ENCODE measurements around the gene CIDEB. TPM values are rescaled to one million over a fixed set of nuclear protein-coding genes. Genes with fewer than 3 reads are reported as not detected.
"Not testable (repeated sequence)": the region's sequence is repeated elsewhere in the genome, so short reads cannot be mapped to it uniquely, and the experiment has no call there.

Gene CIDEB
- polyA plus RNA-seq, 1 donor from 2014 or later = not detected

GRCh38 chr14:24355009-24355408 is 47.2 kb upstream of the CIDEB start:
- H3K9me3 ChIP-seq (ENCODE audit: low read length) = no peaks in the 10 kb centered on the region
- peaks cover 11% of the 10 kb centered on the region for H3K27me3 ChIP-seq (ENCODE audit: insufficient read depth, low read depth, low read length)
- no peak overlapping the region for H3K27ac ChIP-seq (ENCODE audit: low read length)
- no peaks in the 10 kb centered on the region for H3K79me2 ChIP-seq (replicated peaks; ENCODE audit: insufficient read depth, low read length)
- no peaks in the 10 kb centered on the region for H3F3A ChIP-seq (ENCODE audit: insufficient read depth, low read length, poor library complexity, severe bottlenecking)
- H3K9ac ChIP-seq (ENCODE audit: low read length) = no peak overlapping the region
- no peak for TF ChIP-seq TAF1 (IDR thresholded peaks at IDR 0.05; ENCODE audit: low read depth)
- no peak for TF ChIP-seq SMC3 (conservative IDR thresholded peaks at IDR 0.05; ENCODE audit: poor library complexity)
- TF ChIP-seq RAD21 (conservative IDR thresholded peaks at IDR 0.05) = no peak
- TF ChIP-seq MXI1 (conservative IDR thresholded peaks at IDR 0.05; ENCODE audit: poor library complexity, severe bottlenecking) = no peak
- TF ChIP-seq POLR2AphosphoS5 (IDR thresholded peaks at IDR 0.05) = no peak
- no peak for TF ChIP-seq EP300 (conservative IDR thresholded peaks at IDR 0.05; ENCODE audit: poor library complexity, severe bottlenecking)
- TF ChIP-seq, protein P1, sequence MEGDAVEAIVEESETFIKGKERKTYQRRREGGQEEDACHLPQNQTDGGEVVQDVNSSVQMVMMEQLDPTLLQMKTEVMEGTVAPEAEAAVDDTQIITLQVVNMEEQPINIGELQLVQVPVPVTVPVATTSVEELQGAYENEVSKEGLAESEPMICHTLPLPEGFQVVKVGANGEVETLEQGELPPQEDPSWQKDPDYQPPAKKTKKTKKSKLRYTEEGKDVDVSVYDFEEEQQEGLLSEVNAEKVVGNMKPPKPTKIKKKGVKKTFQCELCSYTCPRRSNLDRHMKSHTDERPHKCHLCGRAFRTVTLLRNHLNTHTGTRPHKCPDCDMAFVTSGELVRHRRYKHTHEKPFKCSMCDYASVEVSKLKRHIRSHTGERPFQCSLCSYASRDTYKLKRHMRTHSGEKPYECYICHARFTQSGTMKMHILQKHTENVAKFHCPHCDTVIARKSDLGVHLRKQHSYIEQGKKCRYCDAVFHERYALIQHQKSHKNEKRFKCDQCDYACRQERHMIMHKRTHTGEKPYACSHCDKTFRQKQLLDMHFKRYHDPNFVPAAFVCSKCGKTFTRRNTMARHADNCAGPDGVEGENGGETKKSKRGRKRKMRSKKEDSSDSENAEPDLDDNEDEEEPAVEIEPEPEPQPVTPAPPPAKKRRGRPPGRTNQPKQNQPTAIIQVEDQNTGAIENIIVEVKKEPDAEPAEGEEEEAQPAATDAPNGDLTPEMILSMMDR (IDR thresholded peaks at IDR 0.05; ENCODE audit: poor library complexity, severe bottlenecking) = no peak
- TF ChIP-seq REST (IDR thresholded peaks at IDR 0.05; ENCODE audit: borderline replicate concordance) = no peak
- TF ChIP-seq EZH2 (IDR thresholded peaks at IDR 0.05; ENCODE audit: borderline replicate concordance, insufficient read depth, low read length, poor library complexity, severe bottlenecking) = no peak
- H2AFZ ChIP-seq (ENCODE audit: low read depth, low read length) = no peak overlapping the region
- H3K4me2 ChIP-seq (ENCODE audit: low read length) = no peak overlapping the region
- no peaks in the 10 kb centered on the region for H3K9me2 ChIP-seq (ENCODE audit: insufficient read depth, low read length)
- H3K36me3 ChIP-seq (ENCODE audit: insufficient read depth, low read length) = no peaks in the 10 kb centered on the region
- no peak overlapping the region for H3K4me3 ChIP-seq (ENCODE audit: low read length)
- no peaks in the 10 kb centered on the region for H4K20me1 ChIP-seq (ENCODE audit: insufficient read depth)

GRCh38 chr14:24354482-24354825 is 46.7 kb upstream of the CIDEB start:
- H2AFZ ChIP-seq (ENCODE audit: low read depth, low read length); H3K9ac ChIP-seq (ENCODE audit: low read length); H3F3A ChIP-seq (ENCODE audit: insufficient read depth, low read length, poor library complexity, severe bottlenecking); H3K36me3 ChIP-seq (ENCODE audit: insufficient read depth, low read length); H3K4me2 ChIP-seq (ENCODE audit: low read length); H3K27ac ChIP-seq (ENCODE audit: low read length); H3K79me2 ChIP-seq (replicated peaks; ENCODE audit: insufficient read depth, low read length); H3K9me3 ChIP-seq (ENCODE audit: low read length); H3K9me2 ChIP-seq (ENCODE audit: insufficient read depth, low read length); H3K4me3 ChIP-seq (ENCODE audit: low read length); H4K20me1 ChIP-seq (ENCODE audit: insufficient read depth): not testable (repeated sequence)
- H3K27me3 ChIP-seq (ENCODE audit: insufficient read depth, low read depth, low read length) = peaks cover 11% of the 10 kb centered on the region

Measured in neural cell (in vitro differentiated cells).